NOMO-1 (cell line): ENCODE results near the gene ITGB6.

Experiments
- DNase-seq, 2 experiments: peaks; one replicate each; lab custom pipeline; 2025; ENCODE audit not compliant: unreplicated experiment in 2 of 2; lab: John Stamatoyannopoulos, UW

ITGB6 gene

DNA sequence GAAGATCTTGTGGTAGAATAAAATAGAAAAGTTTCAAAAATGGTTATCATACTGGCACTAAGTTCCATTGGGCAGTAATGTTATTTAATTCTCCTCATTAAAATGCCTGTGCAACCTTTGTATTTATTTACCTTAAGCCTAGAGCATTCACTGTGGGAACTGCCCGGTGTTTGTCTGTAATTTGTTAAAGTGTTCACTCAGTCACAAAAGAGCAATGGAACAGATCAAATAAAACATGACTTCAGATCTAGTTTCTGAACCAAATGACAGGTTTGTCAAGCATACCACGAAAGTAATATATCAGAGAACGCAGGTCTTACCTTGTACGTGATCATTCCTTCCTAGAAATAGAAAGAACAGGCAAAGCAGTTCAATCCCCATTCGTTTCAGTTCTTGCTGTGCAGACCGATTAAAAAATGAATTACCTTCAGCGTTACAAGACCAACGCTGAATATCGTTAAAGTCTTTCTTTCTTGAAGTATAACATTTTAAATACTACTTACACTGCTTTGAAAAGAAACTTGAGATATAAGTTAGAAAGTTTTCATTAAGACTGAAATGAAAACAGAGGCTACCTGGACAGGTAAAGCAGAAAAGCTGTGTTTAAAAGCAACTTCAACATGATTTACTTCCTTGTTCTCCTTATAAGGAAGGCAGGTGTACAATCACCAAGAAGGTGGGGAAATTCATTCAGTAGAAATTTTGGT, at the start of gene ITGB6:
ITGB6 (minus strand) TSS at position 590 of the 707 bp plus-strand sequence; CDS start at position 381, 209 bp downstream.
- DNase-seq = no peak

DNA sequence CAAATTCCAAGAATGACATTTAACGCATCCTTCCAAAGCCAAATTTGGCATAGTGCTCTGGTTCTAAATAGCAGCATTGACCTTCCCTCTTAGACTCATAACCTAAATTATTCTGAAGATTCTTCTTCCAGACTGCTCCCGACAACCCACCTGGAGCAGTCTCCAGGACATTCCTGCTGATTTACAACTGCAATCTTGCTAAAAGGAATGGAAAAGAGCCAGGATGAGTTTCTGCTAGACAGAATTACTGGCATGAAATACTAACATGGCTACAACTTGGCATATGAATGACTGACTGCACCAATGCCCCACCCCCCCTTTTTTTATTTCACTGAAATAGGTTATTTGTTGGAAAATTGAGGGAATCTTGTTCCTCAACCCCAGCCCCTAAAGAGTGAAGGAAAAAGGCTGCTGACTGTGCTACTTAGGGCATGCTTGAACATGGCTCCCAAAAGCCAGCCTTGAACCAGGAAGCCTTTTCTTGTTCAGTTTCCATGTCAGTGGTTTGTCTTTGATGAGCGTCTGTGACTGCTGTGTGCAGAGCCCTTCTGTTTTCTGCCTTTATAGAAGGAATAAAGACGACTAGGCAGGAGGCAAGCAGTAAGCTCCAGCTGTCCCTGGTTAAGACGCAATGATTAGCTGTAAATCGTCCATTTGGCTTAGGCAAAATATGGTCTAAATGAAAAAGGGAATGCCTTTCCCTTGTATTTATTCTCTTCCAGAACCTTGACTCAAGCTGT, 47.4 kb upstream of the ITGB6 start:
- DNase-seq = no peak

DNA sequence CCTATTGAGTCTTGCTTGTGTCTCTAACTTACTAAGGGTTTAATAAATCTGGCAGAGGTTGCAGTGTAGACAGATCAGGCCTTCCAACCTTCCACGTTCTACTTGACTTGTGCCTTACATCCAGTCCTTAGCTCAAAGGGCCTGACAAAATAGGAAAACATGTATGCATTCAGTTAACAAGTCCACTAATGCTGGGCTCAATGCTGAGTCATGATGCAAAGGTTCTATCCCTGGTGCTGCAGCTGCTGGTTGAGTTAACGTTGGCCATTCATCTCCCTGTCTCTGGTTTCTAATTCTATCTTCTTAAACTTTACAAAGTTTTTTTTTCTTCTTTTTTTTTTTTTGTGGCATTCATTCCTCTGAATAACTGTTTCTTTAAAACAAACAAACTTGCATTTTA, 46.3 kb upstream of the ITGB6 start:
- no peak for DNase-seq

DNA sequence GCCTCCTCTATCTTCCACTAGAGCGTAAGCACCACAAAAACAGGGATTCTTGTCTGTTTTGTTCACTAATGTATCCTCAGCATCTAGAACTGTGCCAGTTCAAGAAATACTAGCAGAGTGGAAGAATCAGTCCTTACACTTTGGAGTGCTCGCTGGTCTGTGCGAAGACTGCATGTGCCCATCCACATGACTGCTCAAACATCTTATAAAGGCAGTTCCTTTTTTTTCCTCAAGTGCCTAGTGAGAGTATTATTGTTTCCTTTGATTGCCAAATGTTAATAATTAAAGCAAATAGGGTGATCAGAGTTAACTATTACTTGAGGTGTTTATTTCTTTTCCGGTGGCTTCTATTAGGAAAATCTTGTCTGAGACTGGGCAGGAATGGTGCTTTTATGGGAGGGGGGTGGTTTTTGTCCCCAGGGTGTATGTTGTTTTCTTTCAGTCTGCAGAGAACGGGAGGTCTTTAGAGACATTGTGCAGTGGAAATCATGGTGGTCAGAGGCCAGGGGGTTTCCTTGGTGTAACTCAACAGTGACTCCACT, 45.6 kb upstream of the ITGB6 start:
- no peak for DNase-seq

- no peak for DNase-seq
These were observed 43.0 kb upstream of the ITGB6 start for GRCh38 chr2:160242893-160243564.

GRCh38 chr2:160241251-160242137, 41.4 kb upstream of the ITGB6 start:
- no peak for DNase-seq

DNA sequence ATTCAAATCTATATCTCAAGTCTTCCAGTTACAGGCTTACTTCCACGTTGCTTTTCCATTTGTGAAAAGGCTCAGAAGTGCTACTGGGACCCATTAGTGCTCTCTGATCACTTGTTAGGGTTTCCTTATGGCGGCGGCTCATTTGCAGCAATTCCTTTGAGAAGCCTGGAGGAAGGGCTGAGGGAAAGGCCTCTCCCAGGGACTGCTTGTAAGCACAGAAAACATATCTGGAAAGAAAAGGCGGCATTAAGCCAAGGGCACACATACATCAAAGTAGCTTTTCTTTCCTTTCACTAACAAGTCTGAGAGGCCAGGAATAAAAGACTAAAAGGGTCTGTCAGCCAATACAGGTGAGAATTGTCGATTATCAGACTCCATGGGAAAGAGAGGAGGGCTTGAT, 39.4 kb upstream of the ITGB6 start:
- no peak for DNase-seq

DNA sequence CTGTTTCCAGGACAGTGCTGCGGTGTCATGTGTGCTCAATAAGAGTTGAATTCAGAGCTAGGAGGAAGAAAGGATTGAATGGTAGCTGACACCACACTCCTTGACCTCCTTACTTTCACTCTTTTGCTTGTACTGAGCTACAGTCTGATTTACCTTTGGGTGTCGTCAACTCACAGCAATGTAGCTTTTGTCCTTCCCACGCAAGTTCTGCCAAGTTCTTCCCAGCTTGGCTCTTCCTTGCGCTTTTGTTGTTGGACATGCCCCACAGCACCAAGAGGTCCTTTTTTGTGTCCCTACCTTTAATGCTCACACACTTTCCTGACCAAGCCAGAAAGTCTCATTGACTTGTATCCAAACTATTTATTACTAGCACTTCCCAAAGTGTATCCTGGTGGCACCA, 38.3 kb upstream of the ITGB6 start:
- DNase-seq = no peak

GRCh38 chr2:160232905-160233475, 32.9 kb upstream of the ITGB6 start:
- no peak for DNase-seq

DNA sequence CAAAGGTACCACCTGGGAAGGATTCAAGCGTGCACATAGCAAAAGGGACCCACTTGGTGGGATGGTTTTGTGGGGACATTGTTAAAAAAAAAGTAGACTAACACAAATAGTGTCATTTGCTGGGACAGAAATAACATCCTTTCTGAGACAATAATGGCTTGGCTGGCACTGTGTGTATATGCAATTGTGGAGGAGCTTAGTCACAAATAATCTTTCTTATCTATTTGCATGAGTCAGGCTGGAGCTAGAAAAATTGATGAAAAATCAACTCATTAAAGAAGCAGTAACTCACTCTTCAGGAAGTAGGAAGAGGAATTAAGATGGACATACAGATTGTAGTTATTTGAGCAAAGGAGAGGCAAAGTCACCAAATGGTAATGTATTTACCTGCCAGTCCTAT, 29.5 kb upstream of the ITGB6 start:
- DNase-seq = no peak

GRCh38 chr2:160228141-160228917, 28.3 kb upstream of the ITGB6 start:
- no peak for DNase-seq

- DNase-seq = no peak
These were observed 27.3 kb upstream of the ITGB6 start for GRCh38 chr2:160227293-160227915.

DNA sequence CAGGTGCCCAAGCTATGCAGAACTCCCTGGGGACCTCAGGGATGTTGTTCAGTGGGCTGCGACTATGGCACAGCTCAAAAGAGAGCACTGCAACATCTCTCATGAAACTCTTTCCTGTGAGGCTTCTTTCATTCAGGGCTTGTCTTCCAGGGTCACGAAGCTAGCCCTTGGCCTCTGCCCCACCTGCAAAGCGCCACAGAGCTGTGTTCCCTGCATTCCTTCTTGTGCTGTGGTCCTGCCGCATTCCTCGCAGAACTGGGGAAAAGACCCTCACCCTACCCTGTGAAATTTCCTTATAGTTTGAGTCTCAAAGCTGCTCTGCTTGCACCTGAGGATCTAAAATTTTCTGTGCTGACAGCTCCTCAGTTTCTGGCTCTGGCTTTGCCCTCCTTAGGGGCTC, 26.3 kb upstream of the ITGB6 start:
- DNase-seq = no peak

GRCh38 chr2:160225722-160226121, 25.6 kb upstream of the ITGB6 start:
- DNase-seq = no peak

GRCh38 chr2:160224507-160224906, 24.4 kb upstream of the ITGB6 start:
- no peak for DNase-seq

GRCh38 chr2:160224060-160224459, 24.0 kb upstream of the ITGB6 start:
- peak in 1 of 2 experiments; percentile 22 for DNase-seq

DNA sequence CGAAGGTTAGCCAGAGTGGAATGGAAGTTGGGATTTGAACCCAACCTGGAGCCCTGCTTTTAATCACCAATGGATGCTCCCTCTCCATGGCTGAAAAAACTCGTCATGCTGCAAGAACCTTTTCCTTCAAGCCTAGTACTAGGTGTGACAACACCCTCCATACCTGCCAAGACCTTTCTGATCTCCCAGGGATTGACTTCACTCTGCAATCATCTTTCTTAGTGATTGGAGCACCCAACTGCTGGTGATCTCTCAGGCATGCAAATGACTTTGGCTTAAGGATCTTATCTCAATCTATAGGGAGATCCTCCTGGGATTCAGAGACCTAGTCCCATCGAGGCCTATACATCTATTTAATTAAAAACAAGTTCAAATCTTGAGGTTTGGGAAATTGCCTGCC, 23.5 kb upstream of the ITGB6 start:
- DNase-seq = no peak

DNA sequence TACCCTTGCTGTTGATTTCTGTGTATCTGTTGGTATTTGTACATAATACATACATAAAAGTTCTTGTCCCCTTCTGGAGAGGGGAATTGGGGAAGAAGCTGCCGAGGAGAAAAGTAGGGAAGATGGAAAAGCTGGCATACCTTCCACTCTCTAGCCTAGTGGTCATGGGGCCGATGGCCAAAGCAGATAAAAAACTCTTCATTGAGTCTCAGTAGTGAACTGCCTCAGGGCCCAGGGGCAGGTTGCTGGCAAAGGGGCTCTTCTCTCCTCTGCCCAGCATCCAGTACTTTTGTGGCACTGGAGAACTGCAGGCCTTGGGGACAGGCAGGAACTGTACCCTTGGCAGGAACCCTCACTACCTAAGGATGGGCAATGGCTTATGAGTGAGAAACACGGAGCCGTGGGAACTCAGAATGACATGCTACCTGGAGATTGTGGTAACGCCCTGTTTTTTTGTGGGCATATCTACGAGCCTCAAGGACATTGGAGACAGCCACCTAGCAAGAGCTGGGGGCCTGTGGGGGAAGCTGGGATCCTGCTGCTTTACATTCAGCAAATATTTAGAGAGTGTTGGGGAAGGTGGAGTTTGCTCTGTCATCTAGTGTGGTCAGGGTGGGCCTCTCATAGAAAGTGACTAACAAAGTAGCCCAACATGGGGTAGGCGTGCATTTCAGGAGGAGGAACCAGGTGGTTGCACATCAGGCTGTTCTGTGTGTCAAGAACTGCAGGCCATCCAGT, 22.6 kb upstream of the ITGB6 start:
- DNase-seq = no peak
